Thoracic aorta endothelial cell (primary cell): ENCODE results near the gene GTF3A. TPM values are rescaled to one million over a fixed set of nuclear protein-coding genes. Genes with fewer than 3 reads are reported as not detected.

Experiments used
- small RNA-seq: library from RNA; depleted of rRNA; stranded (forward); fragments of <200 nt; gene quantifications from one replicate; pipeline ENCODE3, GENCODE V24; 2012
- total RNA-seq: library from RNA; depleted of rRNA; stranded (reverse); fragments of >200 nt; gene quantifications from 2 replicates; pipeline ENCODE4 v1.2.3, GENCODE V29; 2012

GTF3A gene
- 109 and 116 TPM in 2 replicates for total RNA-seq

GRCh38 chr13:27424246-27425157, at the start of gene GTF3A:
Gene GTF3A (plus strand): TSS chr13:27424619.

DNA sequence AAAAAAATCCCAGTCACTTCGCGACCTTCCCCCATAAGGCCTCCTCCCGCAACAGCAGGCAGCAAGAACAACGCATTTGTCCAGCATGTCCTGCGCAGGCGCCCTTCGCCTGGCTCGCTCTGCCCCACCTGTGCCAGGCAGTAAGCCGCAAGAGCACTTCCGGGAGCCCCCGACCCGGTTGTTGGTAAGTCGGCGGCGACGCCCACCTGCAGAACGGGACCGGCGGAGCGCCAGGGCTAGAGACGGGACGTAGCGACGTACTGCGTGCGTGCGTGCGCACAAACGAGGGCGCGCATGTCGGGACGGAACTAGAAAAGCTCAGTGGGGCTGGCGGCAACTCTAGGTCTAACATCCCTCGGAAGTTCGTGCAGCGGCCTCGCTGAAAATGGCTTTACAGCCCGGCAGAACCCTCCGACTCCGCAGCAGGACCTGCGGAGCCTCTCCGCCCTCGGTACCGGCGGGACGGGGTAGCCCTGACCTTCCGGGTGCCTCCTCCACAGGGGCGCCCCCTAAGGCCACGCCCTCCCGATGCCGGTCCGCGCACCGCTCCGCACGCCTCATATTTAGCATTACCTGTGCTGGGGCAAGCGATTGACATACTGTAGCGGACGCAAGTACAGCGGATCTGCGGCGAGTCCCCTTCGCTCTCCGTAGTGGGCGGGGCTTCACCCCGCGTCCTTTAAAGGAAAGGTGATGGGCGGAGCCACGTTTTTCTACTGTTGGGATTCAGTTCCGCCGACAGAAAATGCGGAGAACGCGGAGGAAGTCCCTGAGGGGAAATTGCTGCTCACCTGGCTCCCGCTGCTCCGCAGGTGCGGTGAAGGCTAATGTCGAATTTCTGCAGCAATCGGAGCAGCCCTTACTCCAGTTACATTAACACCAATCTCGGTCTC, 25.8 kb downstream of the GTF3A start, which contains the start of gene MTIF3:
Gene MTIF3 (minus strand): TSS at position 629 of the 893 bp plus-strand sequence. CDS start 10,116 bp downstream, outside the sequence.

Small RNA genes within 50 kb of the gene (small RNA-seq; reads per million reads assigned to genes)
- gene RNY1P1: not detected

Other genes with a start within 250 kb of the GTF3A start
- 850 and 902 TPM in 2 replicates for gene RPL21, start 173.1 kb upstream of the GTF3A start, total RNA-seq
- 1.5 and 2.2 TPM in 2 replicates for gene RASL11A, start 153.8 kb upstream of the GTF3A start, total RNA-seq
- 49.2 and 50.8 TPM in 2 replicates for gene MTIF3, start 25.9 kb downstream of the GTF3A start, total RNA-seq
- gene LNX2, start 195.9 kb downstream of the GTF3A start, total RNA-seq: 16.2 and 17.6 TPM in 2 replicates
- 122 and 151 TPM in 2 replicates for gene POLR1D, start 197.3 kb downstream of the GTF3A start, total RNA-seq